ENCODE data around the gene SLC36A1.

The SLC36A1 gene

GRCh38 chr5:151447174-151448037 is at the start of gene SLC36A1:
SLC36A1 (plus strand) TSS chr5:151447603; CDS start chr5:151458793, 11,190 bp downstream.
- peak; percentile 92 for DNase-seq (ENCODE audit: low spot score)
- TF ChIP-seq CTCF (IDR thresholded peaks at IDR 0.05; ENCODE audit: extremely low read depth, missing control alignments), result peak; percentile 83

- DNase-seq (ENCODE audit: low spot score), result no peak
- TF ChIP-seq CTCF (IDR thresholded peaks at IDR 0.05; ENCODE audit: extremely low read depth, missing control alignments), result no peak
Observed at GRCh38 chr5:151405334-151406160, 41.9 kb upstream of the SLC36A1 start.

GRCh38 chr5:151406322-151406947 is 41.0 kb upstream of the SLC36A1 start:
- peak; percentile 21 for TF ChIP-seq CTCF (IDR thresholded peaks at IDR 0.05; ENCODE audit: extremely low read depth, missing control alignments)
- no peak for DNase-seq (ENCODE audit: low spot score)

DNA sequence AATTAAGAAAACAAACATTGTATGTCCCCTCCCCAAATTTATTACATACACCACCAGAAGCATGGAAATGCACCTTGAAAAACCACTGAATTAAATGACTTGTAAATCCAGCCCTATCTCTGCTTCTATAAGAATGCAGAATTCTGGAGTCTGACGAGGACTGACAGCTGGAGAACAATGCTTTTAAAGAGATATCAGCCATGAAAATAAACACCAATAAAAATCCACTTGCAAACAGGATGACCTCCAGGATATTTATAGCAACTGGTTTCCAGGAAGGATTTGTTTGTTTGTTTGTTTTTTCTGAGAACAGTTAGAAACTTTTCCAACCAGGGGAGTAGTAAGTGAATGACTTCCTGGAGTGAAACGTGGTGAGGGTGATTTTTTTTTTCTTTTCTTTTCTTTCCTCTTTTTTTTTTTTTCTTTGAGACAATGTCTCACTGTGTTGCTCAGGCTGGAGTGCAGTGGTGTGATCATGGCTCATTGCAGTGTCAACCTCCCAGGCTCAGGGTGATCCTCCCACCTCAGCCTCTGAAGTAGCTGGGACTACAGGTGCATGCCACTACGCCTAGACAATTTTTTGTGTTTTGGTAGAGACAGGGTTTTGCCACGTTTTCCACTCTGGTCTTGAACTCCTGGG is 38.7 kb upstream of the SLC36A1 start:
- no peak for DNase-seq (ENCODE audit: low spot score)
- no peak for TF ChIP-seq CTCF (IDR thresholded peaks at IDR 0.05; ENCODE audit: extremely low read depth, missing control alignments)

- DNase-seq (ENCODE audit: low spot score), result no peak
- no peak for TF ChIP-seq CTCF (IDR thresholded peaks at IDR 0.05; ENCODE audit: extremely low read depth, missing control alignments)
Observed at GRCh38 chr5:151413800-151414199, 33.6 kb upstream of the SLC36A1 start.

DNA sequence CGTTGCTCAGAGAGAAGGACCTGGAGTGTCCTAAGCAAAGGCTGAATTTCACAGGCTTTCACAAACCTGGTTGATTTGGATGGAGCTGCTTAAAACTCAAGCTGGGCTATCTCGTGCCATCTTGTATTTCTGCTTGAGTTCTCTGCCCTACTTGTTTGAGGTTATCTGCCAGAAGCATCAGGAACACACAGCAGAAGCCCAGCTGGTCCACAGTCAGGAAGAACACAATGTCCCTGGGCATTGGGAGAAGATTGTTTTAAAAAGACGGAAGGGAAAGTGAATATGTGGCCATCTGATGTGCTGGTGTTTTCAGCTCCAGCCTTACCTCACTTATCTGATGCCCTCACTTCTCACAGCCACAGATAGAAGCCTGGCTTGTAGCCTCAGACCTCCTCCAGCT is 32.9 kb upstream of the SLC36A1 start:
- TF ChIP-seq CTCF (IDR thresholded peaks at IDR 0.05; ENCODE audit: extremely low read depth, missing control alignments), result no peak
- no peak for DNase-seq (ENCODE audit: low spot score)
